Hindlimb muscle (tissue), 1 donor: ENCODE measurements around the gene SLC4A11. TPM values are rescaled to one million over a fixed set of nuclear protein-coding genes. Genes with fewer than 3 reads are reported as not detected.
"Not testable (repeated sequence)": the region's sequence is repeated elsewhere in the genome, so short reads cannot be mapped to it uniquely, and the experiment has no call there.

ENCODE experiments used
- DNase-seq: peaks from one replicate; pipeline ENCODE4 v3.0.0-alpha.2; 2013
- polyA plus RNA-seq: library from polyadenylated mRNA; unstranded; fragments of 120-200 nt; gene quantifications from one replicate; pipeline ENCODE4 v1.2.1, GENCODE V29; 2013; ENCODE audit not compliant: insufficient read length

Gene SLC4A11
- polyA plus RNA-seq, 1 donor, result 2.3 TPM

GRCh38 chr20:3199976-3200755, 38.8 kb downstream of the SLC4A11 start:
- DNase-seq, result no peak

- no peak for DNase-seq
Observed at GRCh38 chr20:3199206-3199605, 39.8 kb downstream of the SLC4A11 start.

- no peak for DNase-seq
Observed at GRCh38 chr20:3195590-3196237, 43.3 kb downstream of the SLC4A11 start.

DNA sequence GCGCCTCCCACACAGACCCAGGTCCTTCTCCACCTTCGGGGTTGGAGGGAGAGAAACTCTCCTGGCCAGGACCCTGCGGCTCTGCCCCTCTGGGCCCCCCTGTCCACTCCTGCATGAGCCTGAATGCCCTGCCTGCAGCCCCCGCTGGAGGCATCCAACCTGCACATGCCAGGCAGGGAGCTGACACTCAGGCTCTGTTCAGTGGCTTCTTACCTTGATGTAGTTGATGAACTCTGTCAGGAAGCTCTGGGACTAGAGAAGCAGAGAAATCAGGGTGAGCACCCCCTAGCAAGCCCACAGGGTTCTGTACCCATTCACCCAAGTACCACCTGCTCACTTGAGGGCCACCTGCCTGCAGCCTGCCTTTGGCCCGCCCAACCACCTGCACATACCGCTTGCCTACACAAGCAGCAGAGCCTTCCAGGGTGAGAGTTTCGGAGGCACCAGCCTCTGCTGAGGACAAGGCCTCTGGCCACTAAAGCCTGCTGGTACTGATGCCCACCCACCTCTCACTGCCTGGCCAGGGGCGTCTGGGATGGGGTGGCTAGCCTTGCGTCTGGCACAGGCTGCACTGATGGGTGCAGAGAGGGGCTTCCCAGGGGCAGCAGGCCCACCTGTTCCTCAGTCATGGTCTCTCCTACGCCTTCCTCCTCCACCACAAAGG, 44.2 kb downstream of the SLC4A11 start:
- no peak for DNase-seq

DNA sequence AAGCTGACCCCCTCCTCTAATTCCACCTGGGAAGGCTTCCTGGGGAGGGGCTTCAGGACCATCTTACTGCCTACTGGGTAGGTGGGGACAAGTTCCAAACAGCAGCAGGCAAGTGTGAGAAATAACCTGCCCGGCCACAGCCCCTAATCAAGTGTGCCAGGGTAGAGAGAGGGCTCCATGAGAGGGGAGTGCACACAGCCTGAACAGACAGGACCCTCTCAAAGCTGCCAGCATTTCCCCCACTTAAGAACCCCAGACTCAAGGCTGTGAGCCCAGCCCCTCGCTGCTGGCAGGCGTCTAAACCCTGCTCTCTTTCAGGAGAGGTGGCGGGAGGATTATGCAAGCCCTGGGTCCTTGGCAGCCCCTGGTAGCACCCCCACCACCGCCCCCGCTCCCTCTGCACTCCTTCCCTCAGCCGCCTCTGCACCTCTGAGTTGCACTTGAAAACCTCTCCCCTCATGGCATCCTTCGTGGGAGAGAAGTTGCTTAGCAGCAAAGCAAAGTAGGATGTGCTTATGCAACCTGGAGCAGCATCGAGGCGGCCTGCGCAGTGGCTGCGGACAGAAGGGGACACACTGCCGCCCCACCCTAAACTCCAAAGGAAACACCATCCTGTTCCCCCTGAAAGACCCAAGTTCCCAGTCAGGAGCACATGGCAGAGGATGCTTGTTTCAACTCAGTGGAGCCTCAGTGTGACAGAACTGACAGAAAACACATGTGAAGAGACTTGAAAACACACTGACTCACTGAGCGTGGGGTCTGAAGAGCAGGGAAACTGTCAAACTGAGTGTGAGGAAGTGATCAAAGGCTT, 45.0 kb downstream of the SLC4A11 start:
- DNase-seq, result no peak

- DNase-seq, result no peak
Observed at GRCh38 chr20:3192226-3193015, 46.6 kb downstream of the SLC4A11 start.

GRCh38 chr20:3190681-3191111, 48.3 kb downstream of the SLC4A11 start:
- DNase-seq, result no peak

DNA sequence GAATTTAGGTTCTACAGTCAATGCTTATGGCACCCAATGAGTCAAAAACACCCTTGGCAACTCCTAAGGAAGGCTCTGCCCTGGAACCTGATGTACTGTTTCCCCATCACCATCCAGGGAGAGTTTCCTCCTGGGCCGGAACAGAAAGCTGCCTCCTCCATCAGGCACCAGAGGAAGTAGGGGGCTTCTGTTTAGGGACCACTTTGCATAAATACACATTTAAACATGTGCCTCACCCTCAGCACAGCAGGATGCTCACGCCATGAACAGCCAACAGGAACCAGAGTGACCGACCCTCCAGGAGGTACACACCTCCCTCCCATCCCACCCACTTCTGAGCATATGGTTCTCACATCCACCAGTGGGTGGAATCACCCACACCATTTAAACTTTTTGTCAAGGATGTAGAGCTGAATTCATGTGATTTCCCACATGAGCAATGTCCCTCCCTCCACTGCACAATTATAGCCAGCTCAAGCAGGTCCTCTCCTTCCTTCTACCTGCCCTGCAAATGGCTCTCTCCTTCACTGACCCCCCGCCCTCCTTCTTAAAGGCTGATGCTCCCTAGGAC, 49.3 kb downstream of the SLC4A11 start:
- no peak for DNase-seq

DNA sequence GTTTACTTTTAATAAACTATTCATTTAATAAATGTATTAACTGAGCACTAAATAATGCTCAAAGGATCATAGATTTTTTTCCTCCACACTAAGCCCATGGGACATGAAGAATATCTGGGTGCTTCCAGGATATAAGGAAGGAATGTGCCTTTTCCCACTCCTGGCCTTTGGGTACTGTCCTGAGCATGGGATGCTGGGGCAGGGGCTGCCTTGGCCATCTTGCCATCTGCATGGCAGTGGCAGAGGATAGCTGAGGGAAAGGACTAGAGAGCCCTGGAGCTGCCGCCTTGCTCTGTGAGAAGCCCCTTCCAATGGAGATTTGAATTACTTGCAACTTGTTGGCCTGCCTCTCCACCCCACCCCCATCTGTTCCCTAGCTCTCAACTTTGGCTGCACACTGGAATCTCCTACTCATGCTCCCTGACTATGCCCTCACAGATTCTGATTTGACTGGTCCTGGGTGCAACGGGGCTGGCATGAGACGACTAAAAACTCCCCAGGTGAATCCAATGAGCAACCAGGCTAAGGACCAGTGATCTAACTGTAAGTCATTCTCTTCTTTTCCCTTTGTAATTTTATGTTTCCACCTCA, 50.1 kb downstream of the SLC4A11 start:
- no peak for DNase-seq

GRCh38 chr20:3187861-3188260, 51.1 kb downstream of the SLC4A11 start:
- DNase-seq, result not testable (repeated sequence)

- no peak for DNase-seq
Observed at GRCh38 chr20:3183896-3184612, 54.9 kb downstream of the SLC4A11 start.

DNA sequence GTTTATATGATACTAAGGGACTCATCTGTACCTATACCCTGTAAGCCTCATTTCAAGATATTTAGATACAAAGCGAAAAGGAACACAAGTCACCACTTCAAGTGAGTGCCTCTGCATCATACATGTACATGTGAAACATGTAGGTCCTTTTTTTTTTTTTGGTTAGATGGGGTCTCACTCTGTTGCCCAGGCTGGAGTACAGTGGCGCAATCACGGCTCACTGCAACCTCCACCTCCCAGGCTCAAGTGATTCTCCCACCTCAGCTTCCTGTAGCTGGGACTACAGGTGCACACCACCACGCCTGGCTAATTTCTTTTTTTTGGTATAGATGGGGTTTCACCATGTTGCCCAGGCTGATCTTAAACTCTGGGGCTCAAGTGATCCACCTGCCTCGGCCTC, 56.6 kb downstream of the SLC4A11 start:
- DNase-seq, result not testable (repeated sequence)

DNA sequence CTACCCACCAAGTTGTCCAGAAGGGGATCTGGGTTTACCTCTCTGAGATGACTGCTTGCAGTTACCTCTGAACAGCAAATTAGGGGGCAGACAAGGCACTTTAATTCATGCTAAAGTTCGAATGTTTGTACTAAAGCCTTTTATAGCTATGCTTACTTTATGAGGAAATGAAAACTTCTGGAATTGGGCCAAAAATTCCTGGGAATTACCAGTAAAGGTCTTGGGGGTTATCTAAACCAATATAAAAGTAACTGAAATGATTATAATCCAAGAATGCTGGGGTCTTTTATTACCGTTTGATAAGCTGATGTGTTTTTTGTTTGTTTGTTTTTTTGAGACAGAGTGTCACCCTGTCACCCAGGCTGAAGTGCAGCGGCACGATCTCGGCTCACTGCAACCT, 57.7 kb downstream of the SLC4A11 start:
- no peak for DNase-seq

- no peak for DNase-seq
Observed at GRCh38 chr20:3180319-3180718, 58.7 kb downstream of the SLC4A11 start.

DNA sequence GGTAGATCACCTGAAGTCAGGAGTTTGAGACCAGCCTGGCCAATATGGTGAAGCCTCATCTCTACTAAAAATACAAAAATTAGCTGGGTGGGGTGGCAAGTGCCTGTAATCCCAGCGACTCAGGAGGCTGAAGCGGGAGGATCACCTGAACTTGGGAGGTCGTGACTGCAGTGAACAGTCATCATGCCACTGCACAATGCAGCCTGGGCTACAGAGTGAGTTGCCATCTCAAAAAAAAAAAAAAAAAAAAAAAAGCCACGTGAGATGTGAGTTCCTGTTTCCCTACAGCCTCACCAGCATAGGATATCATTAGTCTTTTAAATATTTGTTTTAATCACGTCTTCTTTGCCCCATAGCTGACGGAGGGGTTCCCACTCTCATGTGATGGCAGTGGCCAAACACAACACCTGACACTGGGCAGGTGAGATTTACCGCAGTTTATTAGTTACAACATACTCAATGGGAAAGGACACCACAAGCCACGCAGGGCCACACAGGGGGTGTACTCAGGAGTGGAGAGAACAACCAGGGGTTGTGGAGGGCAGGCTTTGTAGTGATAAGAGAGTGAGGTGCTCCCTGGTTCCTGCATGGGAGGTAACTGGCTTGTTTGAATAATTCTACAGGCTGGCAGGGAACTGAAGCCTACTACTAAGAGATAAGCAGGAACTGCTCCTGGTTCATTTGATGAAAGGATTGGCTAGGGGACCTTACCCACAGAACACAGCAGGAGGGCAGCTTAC, 61.1 kb downstream of the SLC4A11 start:
- DNase-seq, result no peak
